HepG2 (cell line): ENCODE data around the gene HEXIM1. TPM values are rescaled to one million over a fixed set of nuclear protein-coding genes. Genes with fewer than 3 reads are reported as not detected.

Experiments
- BORCS8-MEF2B ChIP-seq: sonication (generic); formaldehyde crosslinking; IDR thresholded peaks from 2 replicates; pipeline ENCODE4 v1.8.0; 2022; ENCODE audit warnings: mild to moderate bottlenecking, missing genetic modification reagents
- CREM ChIP-seq, 2 experiments: sonication (generic) in 1 of 2; formaldehyde crosslinking in 1 of 2; IDR thresholded peaks; 2 replicates each; pipeline versions ENCODE4 v1.4.0 to v1.6.1; 2016 to 2020; ENCODE audit warnings: antibody characterized with exemption in 1 of 2, mild to moderate bottlenecking in 1 of 2, missing genetic modification reagents in 1 of 2
- FOXO1 ChIP-seq: sonication (generic); formaldehyde crosslinking; IDR thresholded peaks from 2 replicates; pipeline ENCODE4 v1.4.0; 2020; ENCODE audit warnings: missing genetic modification reagents
- KLF6 ChIP-seq: IDR thresholded peaks from 2 replicates; pipeline ENCODE4 v1.8.0; 2016; ENCODE audit warnings: missing biosample characterization, missing genetic modification reagents
- MTA3 ChIP-seq: sonication (generic); formaldehyde crosslinking; IDR thresholded peaks from 2 replicates; pipeline ENCODE4 v1.4.0; 2020; ENCODE audit warnings: missing genetic modification reagents
- REPIN1 ChIP-seq: sonication (generic); formaldehyde crosslinking; IDR thresholded peaks from 2 replicates; pipeline ENCODE4 v1.8.0; 2022; ENCODE audit warnings: missing genetic modification reagents, low read depth, mild to moderate bottlenecking, borderline replicate concordance
- RNF2 ChIP-seq: fragments of 450-650 bp; conservative IDR thresholded peaks from 2 replicates; pipeline ENCODE4 v1.6.1; 2016; ENCODE audit warnings: low read depth
- SAP130 ChIP-seq: IDR thresholded peaks from 2 replicates; pipeline ENCODE4 v1.6.1; 2016; ENCODE audit warnings: low read depth
- SMARCC2 ChIP-seq: fragments of 450-650 bp; IDR thresholded peaks from 2 replicates; pipeline ENCODE4 v1.6.1; 2017; ENCODE audit warnings: antibody characterized with exemption, mild to moderate bottlenecking
- SP2 ChIP-seq: sonication (generic); formaldehyde crosslinking; IDR thresholded peaks from 2 replicates; pipeline ENCODE4 v1.5.1; 2020; ENCODE audit warnings: mild to moderate bottlenecking, missing genetic modification reagents
- SUZ12 ChIP-seq: fragments of 150-350 bp; IDR thresholded peaks from 2 replicates; pipeline ENCODE4 v1.6.1; 2014; ENCODE audit warnings: low read depth, low read length
- TOPORS ChIP-seq: sonication (generic); formaldehyde crosslinking; IDR thresholded peaks from 2 replicates; pipeline ENCODE4 v1.8.0; 2023; ENCODE audit warnings: mild to moderate bottlenecking, missing genetic modification reagents
- ZBTB46 ChIP-seq: sonication (generic); formaldehyde crosslinking; IDR thresholded peaks from 2 replicates; pipeline ENCODE4 v1.4.0; 2020; ENCODE audit warnings: mild to moderate bottlenecking, missing genetic modification reagents, borderline replicate concordance
- ZNF563 ChIP-seq: sonication (generic); formaldehyde crosslinking; IDR thresholded peaks from 2 replicates; pipeline ENCODE4 v1.8.0; 2022; ENCODE audit warnings: mild to moderate bottlenecking, moderate library complexity, missing genetic modification reagents
- ZNF564 ChIP-seq: sonication (generic); formaldehyde crosslinking; IDR thresholded peaks from 2 replicates; pipeline ENCODE4 v1.8.1; 2023; ENCODE audit warnings: mild to moderate bottlenecking, missing genetic modification reagents
- ZNF724P ChIP-seq: sonication (generic); formaldehyde crosslinking; IDR thresholded peaks from 2 replicates; pipeline ENCODE4 v1.8.0; 2022; ENCODE audit warnings: missing genetic modification reagents, borderline replicate concordance
- ZSCAN22 ChIP-seq: sonication (generic); formaldehyde crosslinking; IDR thresholded peaks from 2 replicates; pipeline ENCODE4 v1.4.0; 2020; ENCODE audit warnings: mild to moderate bottlenecking, missing genetic modification reagents
- ZSCAN9 ChIP-seq: IDR thresholded peaks from 2 replicates; pipeline ENCODE4 v1.6.1; 2016; ENCODE audit warnings: borderline replicate concordance
- polyA plus RNA-seq, 8 experiments: library from polyadenylated mRNA; depleted of rRNA in 3 of 8; stranded (reverse) in 7 of 8; unstranded in 1 of 8; fragments of >200 nt; fragmentation: Illumina TruSeq in 4 of 8; extraction: Trizol in 4 of 8; gene quantifications; 2 replicates each; pipeline versions ENCODE4 v1.2.1 to v1.2.3, GENCODE V29; 2011 to 2016; ENCODE audit warnings: low read depth in 4 of 8, missing spikeins in 1 of 8, mixed read lengths in 1 of 8; ENCODE audit not compliant: insufficient read depth in 1 of 8
- total RNA-seq, 5 experiments: library from RNA; depleted of rRNA; stranded (reverse); fragments of >200 nt; fragmentation: Illumina TruSeq; extraction: Trizol; gene quantifications; 2 replicates each; pipeline ENCODE4 v1.2.3, GENCODE V29; 2016; ENCODE audit warnings: low read depth in 1 of 5
- TF ChIP-seq, protein P1 (sequence below): sonication (generic); formaldehyde crosslinking; IDR thresholded peaks from 2 replicates; pipeline ENCODE4 v1.4.0; 2020; ENCODE audit warnings: missing genetic modification reagents
- TF ChIP-seq, protein P2 (sequence below): sonication (generic); formaldehyde crosslinking; IDR thresholded peaks from 2 replicates; pipeline ENCODE4 v1.4.0; 2020; ENCODE audit warnings: missing genetic modification reagents
- TF ChIP-seq, protein P3 (sequence below): sonication (generic); formaldehyde crosslinking; conservative IDR thresholded peaks from 2 replicates; pipeline ENCODE4 v1.4.0; 2020; ENCODE audit warnings: mild to moderate bottlenecking, missing genetic modification reagents, moderate library complexity

Gene HEXIM1
- total and polyA plus RNA-seq, 2 of the 13 experiments (the other 11 are each of a cell fraction or from before 2014, with no cell fraction given): 10.5 to 16.6 TPM

DNA sequence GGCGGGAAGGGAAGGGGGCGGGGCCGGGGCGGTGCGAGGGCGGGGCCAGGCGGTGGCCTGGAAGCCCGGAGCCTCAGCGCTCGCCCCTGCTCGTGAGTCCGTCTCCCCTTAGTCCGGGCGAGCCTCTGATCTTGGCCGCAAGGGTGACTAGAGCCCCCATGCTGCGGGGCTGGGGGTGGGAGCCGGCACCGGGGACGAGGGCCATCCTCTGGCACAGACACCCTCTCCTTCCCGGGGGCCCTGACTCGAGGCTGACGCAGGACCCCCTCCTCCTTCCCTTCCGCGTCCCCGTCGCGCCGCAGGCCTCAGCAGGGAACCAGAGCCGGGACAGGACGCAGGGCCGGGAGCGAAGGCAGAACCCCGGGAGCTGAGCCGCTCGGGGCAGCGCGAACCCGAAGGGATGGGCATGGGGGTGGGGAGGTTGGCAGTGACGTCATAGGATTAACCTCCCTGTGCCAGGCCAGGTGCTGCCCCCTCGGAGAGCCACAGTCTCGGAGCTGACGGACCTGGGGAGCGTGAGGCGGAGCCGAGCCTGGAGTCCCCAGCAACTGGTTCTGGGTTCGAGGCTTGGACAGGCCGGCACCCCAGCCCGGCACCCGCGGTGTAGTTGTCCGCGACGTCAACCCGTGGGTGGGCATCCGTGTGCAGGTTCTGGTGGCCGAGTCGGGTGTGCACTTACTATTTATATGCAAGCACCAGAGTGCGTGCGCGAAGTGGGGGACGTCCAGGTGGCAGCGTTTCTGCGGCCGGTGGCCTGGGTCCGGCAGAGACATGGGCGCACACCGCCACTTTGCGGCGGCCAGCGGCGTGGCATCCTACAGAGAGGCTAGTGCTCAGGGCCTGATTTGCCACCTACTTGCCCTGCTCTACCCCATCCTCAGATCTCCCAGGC lies 15.5 kb upstream of the HEXIM1 start (continued):
- TF ChIP-seq ZBTB46 (CRISPR knock-in tag) (0 out of 2 replicates have a peak, but pooled peaks have one; percentile 80), ZSCAN22 (CRISPR knock-in tag) (0 out of 2 replicates have a peak, but pooled peaks have one; percentile 53), REPIN1 (CRISPR knock-in tag) (no peak; the same call in 1 of the 2 replicates), KLF6 (CRISPR knock-in tag) (no peak), SAP130 (CRISPR knock-in tag) (peak; percentile 59; the same call in 1 of the 2 replicates), TOPORS (CRISPR knock-in tag) (no peak; the same call in 1 of the 2 replicates), ZSCAN9 (CRISPR knock-in tag) (peak; percentile 11; the same call in 1 of the 2 replicates), FOXO1 (CRISPR knock-in tag) (peak; percentile 37; the same call in 1 of the 2 replicates), ZNF724P (CRISPR knock-in tag) (0 out of 2 replicates have a peak, but pooled peaks have one; percentile 47), CREM (IDR thresholded peaks at IDR 0.05) (peak; percentile 57; the same call in 1 of the 2 replicates), CREM (CRISPR knock-in tag; IDR thresholded peaks at IDR 0.05) (no peak), SMARCC2 (no peak), SUZ12 (no peak), ZNF563 (no peak), ZNF564 (CRISPR knock-in tag) (0 out of 2 replicates have a peak, but pooled peaks have one; percentile 68), RNF2 (peak; percentile 25; the same call in 1 of the 2 replicates), SP2 (CRISPR knock-in tag) (no peak), BORCS8-MEF2B (no peak), MTA3 (CRISPR knock-in tag) (no peak)
- TF ChIP-seq, protein P1, sequence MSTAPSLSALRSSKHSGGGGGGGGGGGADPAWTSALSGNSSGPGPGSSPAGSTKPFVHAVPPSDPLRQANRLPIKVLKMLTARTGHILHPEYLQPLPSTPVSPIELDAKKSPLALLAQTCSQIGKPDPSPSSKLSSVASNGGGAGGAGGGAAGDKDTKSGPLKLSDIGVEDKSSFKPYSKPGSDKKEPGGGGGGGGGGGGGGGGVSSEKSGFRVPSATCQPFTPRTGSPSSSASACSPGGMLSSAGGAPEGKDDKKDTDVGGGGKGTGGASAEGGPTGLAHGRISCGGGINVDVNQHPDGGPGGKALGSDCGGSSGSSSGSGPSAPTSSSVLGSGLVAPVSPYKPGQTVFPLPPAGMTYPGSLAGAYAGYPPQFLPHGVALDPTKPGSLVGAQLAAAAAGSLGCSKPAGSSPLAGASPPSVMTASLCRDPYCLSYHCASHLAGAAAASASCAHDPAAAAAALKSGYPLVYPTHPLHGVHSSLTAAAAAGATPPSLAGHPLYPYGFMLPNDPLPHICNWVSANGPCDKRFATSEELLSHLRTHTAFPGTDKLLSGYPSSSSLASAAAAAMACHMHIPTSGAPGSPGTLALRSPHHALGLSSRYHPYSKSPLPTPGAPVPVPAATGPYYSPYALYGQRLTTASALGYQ (CRISPR knock-in tag): no peak
- TF ChIP-seq, protein P2, sequence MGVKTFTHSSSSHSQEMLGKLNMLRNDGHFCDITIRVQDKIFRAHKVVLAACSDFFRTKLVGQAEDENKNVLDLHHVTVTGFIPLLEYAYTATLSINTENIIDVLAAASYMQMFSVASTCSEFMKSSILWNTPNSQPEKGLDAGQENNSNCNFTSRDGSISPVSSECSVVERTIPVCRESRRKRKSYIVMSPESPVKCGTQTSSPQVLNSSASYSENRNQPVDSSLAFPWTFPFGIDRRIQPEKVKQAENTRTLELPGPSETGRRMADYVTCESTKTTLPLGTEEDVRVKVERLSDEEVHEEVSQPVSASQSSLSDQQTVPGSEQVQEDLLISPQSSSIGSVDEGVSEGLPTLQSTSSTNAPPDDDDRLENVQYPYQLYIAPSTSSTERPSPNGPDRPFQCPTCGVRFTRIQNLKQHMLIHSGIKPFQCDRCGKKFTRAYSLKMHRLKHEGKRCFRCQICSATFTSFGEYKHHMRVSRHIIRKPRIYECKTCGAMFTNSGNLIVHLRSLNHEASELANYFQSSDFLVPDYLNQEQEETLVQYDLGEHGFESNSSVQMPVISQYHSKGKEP (CRISPR knock-in tag): no peak
- TF ChIP-seq, protein P3, sequence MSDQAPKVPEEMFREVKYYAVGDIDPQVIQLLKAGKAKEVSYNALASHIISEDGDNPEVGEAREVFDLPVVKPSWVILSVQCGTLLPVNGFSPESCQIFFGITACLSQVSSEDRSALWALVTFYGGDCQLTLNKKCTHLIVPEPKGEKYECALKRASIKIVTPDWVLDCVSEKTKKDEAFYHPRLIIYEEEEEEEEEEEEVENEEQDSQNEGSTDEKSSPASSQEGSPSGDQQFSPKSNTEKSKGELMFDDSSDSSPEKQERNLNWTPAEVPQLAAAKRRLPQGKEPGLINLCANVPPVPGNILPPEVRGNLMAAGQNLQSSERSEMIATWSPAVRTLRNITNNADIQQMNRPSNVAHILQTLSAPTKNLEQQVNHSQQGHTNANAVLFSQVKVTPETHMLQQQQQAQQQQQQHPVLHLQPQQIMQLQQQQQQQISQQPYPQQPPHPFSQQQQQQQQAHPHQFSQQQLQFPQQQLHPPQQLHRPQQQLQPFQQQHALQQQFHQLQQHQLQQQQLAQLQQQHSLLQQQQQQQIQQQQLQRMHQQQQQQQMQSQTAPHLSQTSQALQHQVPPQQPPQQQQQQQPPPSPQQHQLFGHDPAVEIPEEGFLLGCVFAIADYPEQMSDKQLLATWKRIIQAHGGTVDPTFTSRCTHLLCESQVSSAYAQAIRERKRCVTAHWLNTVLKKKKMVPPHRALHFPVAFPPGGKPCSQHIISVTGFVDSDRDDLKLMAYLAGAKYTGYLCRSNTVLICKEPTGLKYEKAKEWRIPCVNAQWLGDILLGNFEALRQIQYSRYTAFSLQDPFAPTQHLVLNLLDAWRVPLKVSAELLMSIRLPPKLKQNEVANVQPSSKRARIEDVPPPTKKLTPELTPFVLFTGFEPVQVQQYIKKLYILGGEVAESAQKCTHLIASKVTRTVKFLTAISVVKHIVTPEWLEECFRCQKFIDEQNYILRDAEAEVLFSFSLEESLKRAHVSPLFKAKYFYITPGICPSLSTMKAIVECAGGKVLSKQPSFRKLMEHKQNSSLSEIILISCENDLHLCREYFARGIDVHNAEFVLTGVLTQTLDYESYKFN: no peak
